HG03571 (cell line): ENCODE data around the gene DEPP1.
A peak's percentile ranks its signal among the peaks of the same experiment; 100 is the strongest.

Experiments
- ATAC-seq: cut with Tn5 transposase; IDR thresholded peaks from one replicate; pipeline ENCODE4 v1.9.1; 2021; ENCODE audit not compliant: unreplicated experiment

Gene DEPP1

GRCh38 chr10:44955413-44956070, 23.1 kb downstream of the DEPP1 start:
- ATAC-seq: no peak

DNA sequence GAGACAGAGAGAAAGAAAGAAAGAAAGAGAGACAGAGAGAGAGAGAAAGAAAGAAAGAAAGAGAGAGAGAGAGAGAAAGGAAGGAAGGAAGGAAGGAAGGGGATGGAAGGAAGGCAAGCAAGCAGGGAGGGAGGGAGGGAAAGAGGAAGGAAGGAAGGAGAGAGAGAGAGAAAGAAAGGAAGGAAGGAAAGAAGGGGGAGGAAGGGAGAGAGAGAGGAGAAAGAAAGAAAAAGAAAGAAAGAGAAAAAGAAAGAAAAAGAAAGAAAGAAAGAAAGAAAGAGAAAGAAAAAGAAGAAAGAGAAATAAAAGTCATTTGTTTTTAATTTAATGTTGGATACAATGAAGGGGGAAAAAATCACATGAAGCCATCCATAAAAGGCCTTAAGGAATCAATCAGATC, 23.6 kb downstream of the DEPP1 start:
- ATAC-seq: no peak

DNA sequence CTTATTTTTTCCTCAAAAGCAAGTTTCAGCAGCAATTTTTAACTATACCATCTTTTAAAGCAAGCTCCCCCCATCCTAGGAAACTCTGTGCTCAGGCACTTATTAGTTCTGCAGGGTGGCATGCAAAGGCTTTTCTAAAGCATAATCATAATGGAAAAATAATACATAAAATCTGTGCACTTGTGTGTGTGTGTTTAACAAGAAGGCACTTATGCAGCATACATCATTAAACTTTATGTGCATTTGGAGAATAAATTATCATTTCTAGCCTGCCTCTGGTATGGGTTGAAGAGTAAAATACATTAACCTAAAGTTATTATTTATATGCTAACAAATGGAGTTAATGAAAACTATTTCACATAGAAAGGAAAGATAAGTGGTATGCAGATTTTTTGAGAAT, 24.6 kb downstream of the DEPP1 start:
- no peak for ATAC-seq

DNA sequence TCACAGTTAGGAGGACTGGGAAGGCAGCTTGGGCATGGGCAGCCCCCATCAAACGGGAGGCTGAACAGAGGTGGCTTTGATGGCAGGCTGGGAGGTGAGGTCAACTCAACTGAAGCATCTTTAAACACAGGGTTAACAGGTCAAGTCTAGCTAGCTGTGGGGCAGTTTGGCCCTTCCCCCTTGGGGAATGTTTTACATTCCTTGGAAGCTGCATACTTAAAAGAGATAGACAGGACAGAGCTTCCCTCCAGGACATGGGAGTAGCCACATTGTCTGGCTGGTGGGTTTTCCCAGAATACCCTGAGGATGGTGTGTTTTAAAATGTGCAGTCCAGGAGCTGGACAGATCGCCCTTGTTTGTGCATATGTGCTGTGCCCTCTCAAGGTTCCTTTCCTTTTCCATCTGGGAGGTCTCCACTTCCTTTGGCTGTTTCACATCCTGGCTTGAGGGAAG, 25.8 kb downstream of the DEPP1 start:
- no peak for ATAC-seq

- ATAC-seq: no peak
These were observed 26.9 kb downstream of the DEPP1 start for GRCh38 chr10:44951576-44952226.

DNA sequence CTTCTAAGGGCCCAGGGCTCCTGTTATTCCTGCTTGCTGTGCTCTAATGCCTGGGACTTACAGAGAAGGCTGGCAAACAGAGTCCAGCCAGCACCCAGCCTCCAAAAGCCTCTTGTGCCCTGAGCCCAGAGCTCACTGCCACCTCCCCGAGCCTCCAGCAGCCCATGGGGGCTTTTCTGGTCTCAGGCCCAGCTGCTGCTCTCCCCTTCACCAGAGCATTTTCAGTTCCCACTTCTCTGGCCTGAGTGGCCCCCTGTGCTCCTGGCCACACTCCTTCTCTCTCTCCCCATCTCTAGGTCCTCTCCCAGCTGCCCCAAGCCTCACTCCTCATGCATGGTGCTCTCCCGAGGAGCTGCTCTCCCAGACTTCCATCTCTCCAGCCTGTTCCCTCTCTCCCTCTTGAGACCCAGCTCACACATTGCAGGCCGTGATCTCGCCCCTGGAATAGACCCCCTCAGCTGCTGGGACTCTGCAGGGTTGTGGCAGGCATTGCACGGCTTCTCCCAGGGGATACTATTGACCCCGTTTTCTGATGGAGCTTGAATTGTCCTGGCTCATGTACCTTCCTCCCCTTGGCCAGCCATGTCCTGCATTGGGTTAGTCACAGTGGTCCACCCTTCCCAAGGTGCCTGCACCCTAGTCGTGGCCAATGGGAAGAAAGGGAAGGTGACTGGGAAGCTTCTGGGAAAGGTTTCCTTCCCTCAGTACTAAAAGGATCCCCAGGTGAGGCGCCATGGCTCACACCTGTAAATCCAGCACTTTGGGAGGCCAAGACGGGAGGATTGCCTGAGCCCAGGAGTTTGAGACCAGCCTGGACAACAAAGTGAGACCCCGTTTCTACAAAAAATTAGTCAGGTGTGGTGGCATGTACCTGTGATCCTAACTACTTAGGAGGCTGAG, 28.0 kb downstream of the DEPP1 start:
- no peak for ATAC-seq

DNA sequence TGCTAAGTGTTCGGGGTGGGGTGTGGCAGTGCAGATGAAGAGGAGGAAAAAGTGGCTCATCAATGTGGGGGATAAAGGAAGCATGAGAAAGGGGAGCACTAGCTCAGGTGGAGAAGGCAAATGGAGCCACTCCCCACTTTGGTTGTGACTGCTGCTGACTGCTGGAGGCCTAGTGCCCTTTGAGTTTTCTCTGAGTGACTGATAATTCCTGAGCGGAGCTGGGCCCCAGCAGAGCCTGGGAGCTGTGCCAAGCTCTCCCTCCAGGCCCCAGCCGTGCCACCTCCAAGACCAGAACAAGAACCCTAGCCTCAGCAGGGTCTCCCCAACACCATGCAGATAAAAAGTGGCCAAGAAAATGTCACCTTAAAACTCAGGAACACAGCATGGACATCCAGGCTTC, 28.7 kb downstream of the DEPP1 start:
- ATAC-seq: no peak

- ATAC-seq: no peak
These were observed 29.3 kb downstream of the DEPP1 start for GRCh38 chr10:44949127-44949802.

DNA sequence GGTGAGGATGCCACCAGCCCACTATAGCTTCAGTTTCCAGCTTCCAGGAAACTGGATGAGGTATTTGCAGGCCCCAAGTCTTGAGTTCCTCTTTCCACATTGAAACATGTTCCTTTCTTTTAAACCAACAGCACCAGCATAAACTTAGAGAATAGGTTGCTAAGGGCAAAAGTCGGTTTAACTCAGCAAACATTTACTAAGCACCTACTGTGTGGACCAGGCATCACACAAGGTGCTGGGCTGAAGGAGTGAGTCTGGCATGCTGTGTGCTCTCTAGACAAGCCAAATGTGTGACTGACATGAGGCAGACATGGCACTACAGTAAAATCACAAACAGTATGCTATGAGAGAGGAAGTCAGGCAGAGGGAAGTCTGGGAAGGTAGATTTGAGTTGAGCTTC, 30.0 kb downstream of the DEPP1 start:
- ATAC-seq: no peak

GRCh38 chr10:44947371-44948152, 31.0 kb downstream of the DEPP1 start:
- ATAC-seq: peak; percentile 51

DNA sequence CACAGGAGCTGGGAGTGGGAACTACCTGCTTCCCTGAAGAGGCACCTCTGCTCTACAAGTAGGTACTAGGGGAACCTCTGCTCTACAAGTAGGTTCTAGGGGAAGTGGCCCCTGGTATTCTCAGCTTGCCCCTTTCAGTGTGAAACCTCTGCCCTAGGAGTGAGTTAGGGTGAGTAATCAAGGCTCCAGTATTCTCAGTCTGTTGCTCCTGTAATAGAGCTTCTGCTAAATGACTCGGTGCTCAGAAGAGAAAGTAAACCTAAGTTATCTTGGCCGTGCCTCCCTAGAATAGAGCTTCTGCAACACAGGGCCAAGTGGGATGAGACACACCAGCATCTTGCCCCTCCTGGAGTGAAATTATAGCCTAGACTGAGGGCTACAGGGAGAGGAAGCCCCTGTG, 32.4 kb downstream of the DEPP1 start:
- ATAC-seq: peak; percentile 43

DNA sequence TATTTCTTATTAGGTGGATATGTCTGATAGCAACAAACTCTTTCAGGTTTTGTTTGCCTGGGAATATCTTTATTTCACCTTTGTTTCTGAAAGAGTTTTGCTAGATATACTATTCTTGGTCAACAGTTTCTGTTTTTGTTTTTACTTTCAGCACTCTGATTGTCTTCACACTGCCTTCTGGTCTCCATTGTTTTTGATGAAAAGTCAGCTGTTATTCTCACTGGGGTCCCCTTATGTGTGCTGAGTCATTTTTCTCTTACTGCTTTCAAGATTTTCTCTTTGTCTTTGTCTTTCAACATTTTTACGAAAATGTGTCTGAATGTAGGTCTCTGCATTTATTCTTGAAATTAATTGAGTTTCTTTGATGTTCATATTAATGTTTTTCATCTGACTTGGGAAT, 34.3 kb downstream of the DEPP1 start:
- ATAC-seq: no peak

GRCh38 chr10:44939691-44940401, 38.8 kb downstream of the DEPP1 start:
- no peak for ATAC-seq

DNA sequence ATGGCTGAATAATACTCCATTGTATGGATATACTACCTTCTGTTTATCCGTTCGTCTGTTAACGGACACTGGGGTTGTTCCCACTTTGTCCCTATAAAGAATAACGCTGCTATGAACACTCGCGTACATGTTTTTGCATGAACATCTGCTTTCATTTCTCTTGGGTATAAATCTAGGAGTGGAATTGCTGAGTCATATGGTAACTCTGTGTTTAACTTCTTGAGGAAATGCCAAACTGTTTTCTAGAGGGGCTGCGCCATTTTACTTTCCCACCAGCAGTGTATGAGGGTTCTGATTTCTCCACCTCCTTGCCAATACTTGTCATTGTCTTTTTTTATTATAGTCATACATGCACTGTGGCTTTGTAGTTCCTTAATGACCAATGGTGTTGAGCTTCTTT, 39.7 kb downstream of the DEPP1 start:
- no peak for ATAC-seq

- no peak for ATAC-seq
These were observed 41.2 kb downstream of the DEPP1 start for GRCh38 chr10:44937196-44938005.

DNA sequence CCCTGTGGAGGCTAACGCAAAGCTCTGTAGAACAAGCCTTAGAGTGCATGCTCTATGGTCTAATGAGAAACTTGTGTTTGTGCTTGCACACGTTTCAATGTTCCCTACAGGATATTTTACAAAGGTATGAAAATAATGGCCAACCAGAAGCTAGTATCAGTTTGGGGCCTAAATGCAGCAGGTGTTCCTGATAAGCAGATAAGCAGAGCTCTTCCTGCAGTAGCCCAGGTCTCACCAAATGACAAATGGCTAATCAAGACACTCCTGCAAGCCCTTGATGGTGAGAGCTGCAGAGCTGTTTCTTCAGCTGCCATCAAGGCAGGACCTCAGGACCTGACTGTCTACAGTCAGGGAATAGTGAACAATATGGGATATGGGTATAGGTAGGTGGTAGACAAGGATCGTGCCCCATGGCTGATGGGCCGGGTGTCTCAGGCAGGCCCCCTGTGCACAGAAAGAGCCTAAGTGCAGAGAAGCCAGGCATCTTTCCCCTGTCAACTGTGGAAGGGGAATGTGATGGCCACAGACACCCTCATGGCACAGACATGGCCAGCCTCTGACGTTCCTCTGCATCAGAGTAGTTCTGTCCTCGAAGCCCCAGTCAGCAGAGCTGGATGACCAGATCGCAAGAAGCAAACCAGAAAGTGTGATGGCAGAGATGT, 42.2 kb downstream of the DEPP1 start:
- no peak for ATAC-seq

DNA sequence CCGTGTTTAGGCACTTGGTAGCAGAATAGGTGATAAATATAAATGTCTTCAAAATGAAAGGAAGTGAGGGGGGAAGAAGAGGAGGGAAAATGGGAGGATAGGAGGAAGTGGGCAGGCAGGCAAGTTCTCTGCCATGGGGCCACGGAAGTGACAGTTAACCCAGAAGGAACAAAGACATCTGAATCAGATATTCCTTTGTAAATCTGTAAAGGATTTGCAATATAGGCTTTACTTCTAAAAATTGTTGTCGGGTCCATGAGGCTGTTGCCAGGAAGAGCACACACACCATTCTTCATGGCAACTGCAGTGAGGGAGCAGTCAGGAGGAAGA, 42.7 kb downstream of the DEPP1 start:
- no peak for ATAC-seq

- no peak for ATAC-seq
These were observed 43.2 kb downstream of the DEPP1 start for GRCh38 chr10:44935201-44935965.
